PC-3 (cell line): ENCODE measurements around the gene PPT2. TPM values are rescaled to one million over a fixed set of nuclear protein-coding genes. Genes with fewer than 3 reads are reported as not detected.

ENCODE experiments used
- ATAC-seq: fragments of 200-7000 bp; cut with Tn5 transposase; 2 replicates; pipeline ENCODE4 v1.9.1; 2020; ENCODE audit warnings: mild to moderate bottlenecking, moderate library complexity
- BruUV-seq: library from RNA; stranded (reverse); fragments of 400-500 nt; replicated peaks from 2 replicates; lab custom pipeline; 2021; lab: Mats Ljungman, UMichigan
- CTCF ChIA-PET: fragments of 300-600 bp; sonication (Branson Sonifier 250); formaldehyde crosslinking; loops from one replicate; lab custom pipeline; 2022; ENCODE audit warnings: antibody characterized with exemption; lab: Charles Lee
- POLR2A ChIA-PET: fragments of 300-600 bp; sonication (Branson Sonifier 250); formaldehyde crosslinking; loops from one replicate; lab custom pipeline; 2022; ENCODE audit warnings: antibody characterized with exemption; ENCODE audit not compliant: unreplicated experiment; lab: Charles Lee
- DNase-seq: peaks from one replicate; pipeline ENCODE4 v3.0.0-alpha.2; 2015
- H2AFZ ChIP-seq: fragments of 300-600 bp; sonication (generic); 2 replicates; pipeline ENCODE4 v1.6.0; 2016; ENCODE audit warnings: antibody characterized with exemption, low read length
- H3F3A ChIP-seq: fragments of 300-600 bp; sonication (generic); one replicate; pipeline ENCODE4 v1.6.0; 2017; ENCODE audit warnings: antibody characterized with exemption, low read length, control low read depth, mild to moderate bottlenecking; ENCODE audit not compliant: unreplicated experiment
- H3K27ac ChIP-seq: fragments of 300-600 bp; sonication (generic); 2 replicates; pipeline ENCODE4 v1.5.1; 2016; ENCODE audit warnings: mild to moderate bottlenecking, low read length
- H3K27me3 ChIP-seq: fragments of 300-600 bp; sonication (generic); 2 replicates; pipeline ENCODE4 v1.6.1; 2016; ENCODE audit warnings: low read length, mixed read lengths
- H3K36me3 ChIP-seq: fragments of 300-600 bp; sonication (generic); 2 replicates; pipeline ENCODE4 v1.6.1; 2016; ENCODE audit warnings: low read depth, mixed run types, low read length, mixed read lengths
- H3K4me1 ChIP-seq: fragments of 300-600 bp; sonication (generic); 2 replicates; pipeline ENCODE4 v1.5.1; 2016; ENCODE audit warnings: low read length; ENCODE audit not compliant: insufficient read depth
- H3K4me2 ChIP-seq: fragments of 300-600 bp; sonication (generic); 2 replicates; pipeline ENCODE4 v1.6.0; 2016; ENCODE audit warnings: low read length
- H3K4me3 ChIP-seq: fragments of 300-600 bp; sonication (generic); 2 replicates; pipeline ENCODE4 v1.5.1; 2016; ENCODE audit warnings: mild to moderate bottlenecking, low read length, mixed read lengths
- H3K79me2 ChIP-seq: fragments of 300-600 bp; sonication (generic); 2 replicates; pipeline ENCODE4 v1.6.1; 2017; ENCODE audit warnings: low read length, mixed read lengths
- H3K9ac ChIP-seq: fragments of 300-600 bp; sonication (generic); 2 replicates; pipeline ENCODE4 v1.6.0; 2016; ENCODE audit warnings: mild to moderate bottlenecking, low read length
- H3K9me2 ChIP-seq: fragments of 300-600 bp; sonication (generic); replicated peaks from 2 replicates; pipeline ENCODE4 v1.6.1; 2016; ENCODE audit warnings: mixed run types, low read length, mixed read lengths
- H3K9me3 ChIP-seq: fragments of 300-600 bp; sonication (generic); 2 replicates; pipeline ENCODE4 v1.6.1; 2016; ENCODE audit warnings: low read length, mixed read lengths
- H4K20me1 ChIP-seq: fragments of 300-600 bp; sonication (generic); 2 replicates; pipeline ENCODE4 v1.6.1; 2016; ENCODE audit warnings: low read length, mixed read lengths
- EZH2 ChIP-seq: fragments of 300-600 bp; sonication (generic); IDR thresholded peaks from one replicate; pipeline ENCODE4 v1.6.1; 2017; ENCODE audit warnings: antibody characterized with exemption, mild to moderate bottlenecking, low read length; ENCODE audit not compliant: unreplicated experiment
- EZH2phosphoT487 ChIP-seq: fragments of 300-600 bp; sonication (generic); IDR thresholded peaks from 2 replicates; pipeline ENCODE4 v1.6.1; 2018; ENCODE audit warnings: mild to moderate bottlenecking, antibody characterized with exemption, low read length, borderline replicate concordance
- intact Hi-C: fragments of 100-400 bp; cut with micrococcal nuclease; formaldehyde crosslinking; loops from 2 replicates; pipeline ENCODE4 v1.9.0; 2023
- total RNA-seq: library from RNA; depleted of rRNA; stranded (reverse); fragments of >200 nt; gene quantifications from 2 replicates; pipeline ENCODE4 v1.2.3, GENCODE V29; 2014
- TF ChIP-seq, protein P1 (sequence below): fragments of 300-600 bp; sonication (generic); conservative IDR thresholded peaks from 2 replicates; pipeline ENCODE4 v1.5.1; 2017; ENCODE audit warnings: antibody characterized with exemption, low read depth, mild to moderate bottlenecking, low read length

PPT2 gene
- total RNA-seq, 1 experiment from 2014 or later: 30.8 TPM

- peak; percentile 6; the same call in 1 of the 2 replicates for ATAC-seq
- TF ChIP-seq EZH2phosphoT487: no peak
- TF ChIP-seq, protein P1, sequence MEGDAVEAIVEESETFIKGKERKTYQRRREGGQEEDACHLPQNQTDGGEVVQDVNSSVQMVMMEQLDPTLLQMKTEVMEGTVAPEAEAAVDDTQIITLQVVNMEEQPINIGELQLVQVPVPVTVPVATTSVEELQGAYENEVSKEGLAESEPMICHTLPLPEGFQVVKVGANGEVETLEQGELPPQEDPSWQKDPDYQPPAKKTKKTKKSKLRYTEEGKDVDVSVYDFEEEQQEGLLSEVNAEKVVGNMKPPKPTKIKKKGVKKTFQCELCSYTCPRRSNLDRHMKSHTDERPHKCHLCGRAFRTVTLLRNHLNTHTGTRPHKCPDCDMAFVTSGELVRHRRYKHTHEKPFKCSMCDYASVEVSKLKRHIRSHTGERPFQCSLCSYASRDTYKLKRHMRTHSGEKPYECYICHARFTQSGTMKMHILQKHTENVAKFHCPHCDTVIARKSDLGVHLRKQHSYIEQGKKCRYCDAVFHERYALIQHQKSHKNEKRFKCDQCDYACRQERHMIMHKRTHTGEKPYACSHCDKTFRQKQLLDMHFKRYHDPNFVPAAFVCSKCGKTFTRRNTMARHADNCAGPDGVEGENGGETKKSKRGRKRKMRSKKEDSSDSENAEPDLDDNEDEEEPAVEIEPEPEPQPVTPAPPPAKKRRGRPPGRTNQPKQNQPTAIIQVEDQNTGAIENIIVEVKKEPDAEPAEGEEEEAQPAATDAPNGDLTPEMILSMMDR: no peak
- TF ChIP-seq EZH2: no peak
- intact Hi-C loops: no loop called here
- Histone ChIP-seq H3K4me1 (peaks cover 35% of the 10 kb centered on the region), H3K9me3 (no peaks in the 10 kb centered on the region), H3K36me3 (no peaks in the 10 kb centered on the region), H3K9me2 (no peaks in the 10 kb centered on the region), H3F3A (no peaks in the 10 kb centered on the region), H3K4me2 (peak within 1 kb of the TSS; percentile 62), H3K4me3 (no peak within 1 kb of the TSS), H3K27ac (no peak within 1 kb of the TSS), H4K20me1 (no peaks in the 10 kb centered on the region), H2AFZ (no peak within 1 kb of the TSS), H3K9ac (no peak within 1 kb of the TSS), H3K79me2 (no peaks in the 10 kb centered on the region), H3K27me3 (no peaks in the 10 kb centered on the region)
- POLR2A ChIA-PET: no interaction called here
- BruUV-seq: no TSS peak
- DNase-seq: no peak
- CTCF ChIA-PET: interaction anchor here (0.6 to 0.8 kb wide), 2 partner anchors 21 to 22 kb away, joined by 3 read pairs; no protein-coding TSS in a partner anchor
Measured at GRCh38 chr6:32109114-32109764, 44.7 kb upstream of the PPT2 start, which contains the start of gene TNXB. TSS of gene TNXB (minus strand) at chr6:32109338. CDS start at chr6:32098198, 11,140 bp downstream.

GRCh38 chr6:32109765-32110160, 44.2 kb upstream of the PPT2 start:
- Histone ChIP-seq H2AFZ (no peak overlapping the region), H3K9ac (no peak overlapping the region), H3K27ac (no peak overlapping the region), H3K9me2 (no peaks in the 10 kb centered on the region), H3K27me3 (no peaks in the 10 kb centered on the region), H3K36me3 (no peaks in the 10 kb centered on the region), H3K79me2 (no peaks in the 10 kb centered on the region), H4K20me1 (no peaks in the 10 kb centered on the region), H3K9me3 (no peaks in the 10 kb centered on the region), H3K4me3 (no peak overlapping the region), H3K4me2 (no peak overlapping the region), H3F3A (no peaks in the 10 kb centered on the region), H3K4me1 (peaks cover 40% of the 10 kb centered on the region)
- ATAC-seq (no peak), DNase-seq (no peak)
- ChIA-PET CTCF (interaction anchor here (0.9 kb wide), 1 partner anchor 9 kb away, joined by 3 read pairs; no protein-coding TSS in a partner anchor), POLR2A (no interaction called here)
- TF ChIP-seq EZH2 (no peak), EZH2phosphoT487 (no peak)
- TF ChIP-seq, protein P1: no peak
- BruUV-seq: no TSS peak
- intact Hi-C loops: loop anchor here (10.0 kb wide), 1 partner anchor 205 kb away; the partner anchor contains the start of gene ZBTB12

DNA sequence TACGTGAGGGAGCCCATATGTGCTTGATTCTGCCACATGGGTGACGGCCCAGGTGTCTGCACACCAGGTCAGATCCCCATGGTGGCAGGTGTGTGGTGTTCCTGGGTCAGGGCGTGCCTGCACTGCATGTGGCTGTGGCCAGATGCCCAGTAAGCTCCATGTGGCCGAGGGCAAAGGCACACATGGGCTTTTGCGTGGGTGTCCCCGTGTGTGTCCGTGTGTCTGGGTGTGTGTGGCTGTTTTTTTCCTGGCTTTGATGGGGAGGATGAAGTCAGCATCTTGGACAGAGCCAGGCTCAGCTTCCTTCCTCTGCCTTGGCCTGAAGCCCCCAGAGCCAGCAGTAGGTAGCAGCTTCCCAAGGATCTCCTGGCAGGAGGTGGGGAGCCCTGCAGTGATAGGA, 43.3 kb upstream of the PPT2 start:
- no TSS peak for BruUV-seq
- Histone ChIP-seq H3K9me2 (no peaks in the 10 kb centered on the region), H3K4me2 (no peak overlapping the region), H3K79me2 (no peaks in the 10 kb centered on the region), H3K4me1 (peaks cover 49% of the 10 kb centered on the region), H3K9ac (no peak overlapping the region), H3K27me3 (no peaks in the 10 kb centered on the region), H3K27ac (no peak overlapping the region), H3K36me3 (no peaks in the 10 kb centered on the region), H3F3A (no peaks in the 10 kb centered on the region), H4K20me1 (no peaks in the 10 kb centered on the region), H3K9me3 (no peaks in the 10 kb centered on the region), H2AFZ (no peak overlapping the region), H3K4me3 (no peak overlapping the region)
- ATAC-seq (no peak), DNase-seq (no peak)
- TF ChIP-seq, protein P1: no peak
- no peak for TF ChIP-seq EZH2phosphoT487
- no peak for TF ChIP-seq EZH2
- POLR2A ChIA-PET: no interaction called here
- intact Hi-C loops: loop anchor here (10.0 kb wide), 1 partner anchor 206 kb away; the partner anchor contains the start of gene ZBTB12
- CTCF ChIA-PET: interaction anchor here (0.9 kb wide), 1 partner anchor 8 kb away, joined by 3 read pairs; no protein-coding TSS in a partner anchor
